ENCODE measurements around the gene AGRP. TPM values are rescaled to one million over a fixed set of nuclear protein-coding genes. Genes with fewer than 3 reads are reported as not detected.

Gene AGRP
- total and polyA plus RNA-seq, 5 donors: not detected

- intact Hi-C loops (cut with DNase I): no loop called here
- 94% methylated on average over 5 of the region's 5 CpGs for WGBS
- Histone ChIP-seq H3K27me3 (ENCODE audit: control insufficient read depth, insufficient read depth) (no peaks in the 10 kb centered on the region), H3K4me1 (ENCODE audit: control insufficient read depth, insufficient read depth, low read length) (no peaks in the 10 kb centered on the region), H3K4me3 (ENCODE audit: low read length) (no peak overlapping the region), H3K9me3 (ENCODE audit: control insufficient read depth, low read length) (no peaks in the 10 kb centered on the region), H3K27ac (ENCODE audit: low read length) (no peak overlapping the region)
- ATAC-seq: no peak
- DNase-seq: no peak
These were observed 50.1 kb downstream of the AGRP start for GRCh38 chr16:67433131-67433719.

Other genes with a start within 250 kb of the AGRP start
- 10 to 100 TPM; 16.9 to 32.1 (median 19.4) TPM for gene FHOD1, start 236.1 kb downstream of the AGRP start, total RNA-seq
- 20.5 TPM for gene FHOD1, start 236.1 kb downstream of the AGRP start, polyA plus RNA-seq
- gene SLC9A5, start 234.6 kb downstream of the AGRP start, total RNA-seq: 1 to 10 TPM; 2.2 to 2.9 (median 2.5) TPM
- gene SLC9A5, start 234.6 kb downstream of the AGRP start, polyA plus RNA-seq: 1.9 TPM
- gene PLEKHG4, start 204.0 kb downstream of the AGRP start, total RNA-seq: 1 to 10 TPM; 2.2 to 2.8 (median 2.5) TPM
- 2.2 TPM for gene PLEKHG4, start 204.0 kb downstream of the AGRP start, polyA plus RNA-seq
- gene KCTD19, start 156.8 kb downstream of the AGRP start, total RNA-seq: under 1 TPM in 1 of 4 donors, not detected in 3; 0.06 TPM
- gene KCTD19, start 156.8 kb downstream of the AGRP start, polyA plus RNA-seq: 0.07 TPM
- gene LRRC36, start 156.7 kb downstream of the AGRP start, total RNA-seq: under 1 TPM; 0.11 to 0.42 (median 0.29) TPM
- 0.36 TPM for gene LRRC36, start 156.7 kb downstream of the AGRP start, polyA plus RNA-seq
- gene TPPP3, start 90.0 kb downstream of the AGRP start, total RNA-seq: 100 to 1,000 TPM in 1 of 4 donors, 10 to 100 TPM in 3; 21.9 to 183 (median 33.4) TPM
- 64.6 TPM for gene TPPP3, start 90.0 kb downstream of the AGRP start, polyA plus RNA-seq
- gene ZDHHC1, start 67.1 kb downstream of the AGRP start, total RNA-seq: 10 to 100 TPM in 1 of 4 donors, 1 to 10 TPM in 3; 6.4 to 10.4 (median 6.4) TPM
- gene ZDHHC1, start 67.1 kb downstream of the AGRP start, polyA plus RNA-seq: 5.2 TPM
- gene HSD11B2, start 52.4 kb downstream of the AGRP start, total RNA-seq: 1 to 10 TPM in 1 of 4 donors, under 1 TPM in 3; 0.42 to 1.6 (median 0.64) TPM
- 0.38 TPM for gene HSD11B2, start 52.4 kb downstream of the AGRP start, polyA plus RNA-seq
- gene ATP6V0D1, start 2.4 kb downstream of the AGRP start, total RNA-seq: 10 to 100 TPM; 64.1 to 79.4 (median 68.2) TPM
- gene ATP6V0D1, start 2.4 kb downstream of the AGRP start, polyA plus RNA-seq: 44.6 TPM
- 10 to 100 TPM; 76.2 to 86.6 (median 83.7) TPM for gene RIPOR1, start 45.3 kb upstream of the AGRP start, total RNA-seq
- 43.8 TPM for gene RIPOR1, start 45.3 kb upstream of the AGRP start, polyA plus RNA-seq
- 10 to 100 TPM; 24.2 to 30.5 (median 28.6) TPM for gene CTCF, start 79.0 kb upstream of the AGRP start, total RNA-seq
- 17.5 TPM for gene CTCF, start 79.0 kb upstream of the AGRP start, polyA plus RNA-seq
- 1 to 10 TPM in 2 of 4 donors, under 1 TPM in 2; 0.65 to 1.2 (median 1.0) TPM for gene CARMIL2, start 161.6 kb upstream of the AGRP start, total RNA-seq
- 0.66 TPM for gene CARMIL2, start 161.6 kb upstream of the AGRP start, polyA plus RNA-seq
- 10 to 100 TPM in 2 of 4 donors, 1 to 10 TPM in 2; 7.9 to 10.9 (median 9.4) TPM for gene ACD, start 176.7 kb upstream of the AGRP start, total RNA-seq
- gene ACD, start 176.7 kb upstream of the AGRP start, polyA plus RNA-seq: 9.9 TPM
- gene PARD6A, start 177.4 kb upstream of the AGRP start, total RNA-seq: 1 to 10 TPM; 3.4 to 3.5 (median 3.5) TPM
- gene PARD6A, start 177.4 kb upstream of the AGRP start, polyA plus RNA-seq: 3.1 TPM
- 10 to 100 TPM in 2 of 4 donors, 1 to 10 TPM in 2; 8.6 to 11.1 (median 9.5) TPM for gene ENKD1, start 183.2 kb upstream of the AGRP start, total RNA-seq
- gene ENKD1, start 183.2 kb upstream of the AGRP start, polyA plus RNA-seq: 12.9 TPM
- gene C16orf86, start 183.3 kb upstream of the AGRP start, total RNA-seq: 1 to 10 TPM; 3.9 to 6.2 (median 4.9) TPM
- gene C16orf86, start 183.3 kb upstream of the AGRP start, polyA plus RNA-seq: 6.0 TPM
- gene GFOD2, start 235.8 kb upstream of the AGRP start, total RNA-seq: 1 to 10 TPM; 8.2 to 9.9 (median 8.6) TPM
- gene GFOD2, start 235.8 kb upstream of the AGRP start, polyA plus RNA-seq: 8.1 TPM